Panc1 (cell line): Measurements from ENCODE around the gene ELOVL4.

Experiments
- CTCF ChIP-seq: fragments of 450-650 bp; IDR thresholded peaks from 2 replicates; pipeline ENCODE4 v1.5.1; 2017; ENCODE audit warnings: mild to moderate bottlenecking
- POLR2AphosphoS5 ChIP-seq: IDR thresholded peaks from 2 replicates; pipeline ENCODE4 v1.6.1; 2012; ENCODE audit warnings: mild to moderate bottlenecking, low read depth, low read length, moderate library complexity
- REST ChIP-seq, 2 experiments: IDR thresholded peaks; 2 replicates each; pipeline ENCODE4 v1.6.1; 2011 to 2012; ENCODE audit warnings: low read depth in 2 of 2, control low read depth in 1 of 2, low read length in 1 of 2, mild to moderate bottlenecking in 1 of 2, moderate library complexity in 1 of 2; ENCODE audit not compliant: insufficient read depth in 1 of 2
- SIN3A ChIP-seq: IDR thresholded peaks from 2 replicates; pipeline ENCODE4 v1.6.1; 2012; ENCODE audit warnings: low read depth, mild to moderate bottlenecking, low read length, moderate library complexity, borderline replicate concordance; ENCODE audit not compliant: insufficient read depth
- TCF7L2 ChIP-seq: IDR thresholded peaks from 2 replicates; pipeline ENCODE4 v1.6.1; 2011; ENCODE audit warnings: mild to moderate bottlenecking, low read depth, low read length, inconsistent platforms

- TF ChIP-seq CTCF (no peak), POLR2AphosphoS5 (no peak), REST (IDR thresholded peaks at IDR 0.05; ENCODE audit: insufficient read depth in 1 of 2, low read depth in 2 of 2, low read length in 1 of 2) (no peak), SIN3A (no peak), TCF7L2 (no peak)
Measured at GRCh38 chr6:79872303-79872702, 75.0 kb downstream of the ELOVL4 start.
